ENCODE results near the gene HID1.

GRCh38 chr17:74956093-74956492 is 16.5 kb downstream of the HID1 start:
- TF ChIP-seq ISL1 (CRISPR knock-in tag; IDR thresholded peaks at IDR 0.05): no peak
- no peak for TF ChIP-seq PATZ1 (CRISPR knock-in tag; IDR thresholded peaks at IDR 0.05; ENCODE audit: borderline replicate concordance)
- TF ChIP-seq CSDC2 (CRISPR knock-in tag; IDR thresholded peaks at IDR 0.05): no peak

Measured in SK-N-SH treated with all-trans-retinoic acid at 6 μM for 48 hours (cell line).